HG03060 (cell line): ENCODE data around the gene SLC38A10.

ENCODE experiments used
- ATAC-seq: cut with Tn5 transposase; IDR thresholded peaks from one replicate; pipeline ENCODE4 v1.9.1; 2021; ENCODE audit warnings: low read depth, moderate number of reproducible peaks; ENCODE audit not compliant: unreplicated experiment

SLC38A10 gene

DNA sequence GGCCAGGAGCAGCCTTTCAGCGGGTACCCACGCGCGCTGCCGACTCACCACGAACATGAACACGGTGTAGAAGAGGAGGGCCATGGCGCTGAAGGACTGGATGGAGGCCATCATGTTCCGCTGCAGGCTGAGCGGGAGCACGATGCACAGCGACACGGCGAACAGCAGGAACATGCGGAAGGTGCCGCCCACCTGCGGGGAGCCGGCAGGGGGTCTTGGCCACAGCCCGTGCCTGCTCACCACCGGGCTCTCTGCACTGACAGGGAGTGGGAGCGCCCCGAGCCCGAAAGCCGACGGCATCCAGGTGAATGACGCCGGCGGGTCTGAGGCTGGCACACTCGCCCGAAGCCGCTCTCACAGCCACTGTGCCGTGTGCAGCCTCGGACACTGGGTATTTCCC lies 13.0 kb downstream of the SLC38A10 start:
- no peak for ATAC-seq

DNA sequence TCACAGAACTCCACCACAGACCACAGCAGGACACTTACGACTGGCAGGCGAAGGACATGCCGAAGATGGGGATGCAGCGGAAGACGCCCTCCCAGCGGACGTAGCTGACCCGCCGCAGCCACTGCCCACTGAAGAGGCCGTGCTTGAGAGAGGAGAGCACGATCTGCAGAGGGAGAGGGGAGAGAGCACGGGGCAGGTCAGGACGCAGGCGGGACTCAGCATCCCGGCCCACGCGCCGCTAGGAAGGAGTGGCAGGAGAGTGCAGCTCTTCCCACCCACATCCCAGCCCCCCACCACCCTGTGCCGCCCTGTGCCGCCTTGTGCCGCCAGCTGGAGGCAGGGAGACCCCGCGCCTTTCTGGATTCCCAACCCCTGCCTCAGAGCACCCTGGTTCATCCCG lies 14.5 kb downstream of the SLC38A10 start:
- ATAC-seq: no peak

- ATAC-seq: no peak
Observed at GRCh38 chr17:81279278-81280275, 15.5 kb downstream of the SLC38A10 start.

DNA sequence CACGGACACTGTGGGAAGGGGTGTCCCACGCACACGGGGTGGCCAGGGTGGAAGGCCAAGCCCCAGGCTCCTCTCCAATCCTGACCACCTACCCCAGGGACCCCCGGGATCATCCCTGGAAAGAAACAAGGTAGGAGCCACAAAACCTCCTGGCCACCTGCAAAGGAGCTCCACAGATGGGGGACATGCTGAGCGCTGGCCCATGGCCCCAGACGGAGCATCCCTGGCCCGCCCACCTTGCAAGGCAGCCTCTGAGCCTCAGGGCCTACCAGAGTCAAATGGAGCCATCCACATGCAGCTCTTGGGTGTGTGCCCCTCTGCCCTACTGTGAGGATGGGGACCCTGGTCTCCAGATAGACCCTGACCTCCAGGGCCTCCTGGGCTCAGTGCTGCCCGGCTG lies 16.3 kb downstream of the SLC38A10 start:
- no peak for ATAC-seq

DNA sequence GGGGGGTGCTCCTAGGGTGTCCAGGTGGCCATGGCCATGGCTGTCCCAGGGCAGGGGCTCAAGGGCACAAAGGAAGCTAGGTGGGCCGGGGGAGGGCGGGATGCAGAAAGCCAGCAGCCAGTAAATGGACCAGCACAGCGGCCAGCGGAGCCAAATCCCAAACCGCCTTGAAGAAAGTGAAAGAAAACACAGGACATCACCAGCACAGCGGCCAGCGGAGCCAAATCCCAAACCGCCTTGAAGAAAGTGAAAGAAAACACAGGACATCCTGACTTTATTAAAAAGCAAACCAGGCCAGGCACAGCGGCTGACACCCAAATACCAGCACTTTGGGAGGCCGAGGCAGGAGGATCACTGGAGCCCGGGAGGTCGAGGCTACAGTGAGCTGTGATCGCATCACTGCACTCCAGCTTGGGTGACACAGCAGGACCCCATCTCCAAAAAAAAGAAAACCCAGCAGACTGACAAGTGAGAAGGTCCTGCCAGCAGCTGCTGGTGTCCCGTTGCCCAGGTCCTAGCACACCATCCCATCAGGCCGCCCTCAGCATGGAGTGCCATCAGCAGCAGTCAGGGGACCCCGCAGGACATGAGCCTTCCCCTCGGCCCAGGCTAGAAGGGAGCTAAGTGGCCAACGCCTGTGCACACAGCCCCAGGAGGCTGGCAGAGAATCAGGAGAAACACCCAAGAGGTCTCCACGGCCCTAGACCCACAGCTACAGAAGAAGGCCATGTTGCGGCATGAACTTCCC lies 17.0 kb downstream of the SLC38A10 start:
- no peak for ATAC-seq

- ATAC-seq: no peak
Observed at GRCh38 chr17:81277421-81277820, 17.7 kb downstream of the SLC38A10 start.

- no peak for ATAC-seq
Observed at GRCh38 chr17:81276781-81277180, 18.3 kb downstream of the SLC38A10 start.

GRCh38 chr17:81274471-81274855 lies 20.6 kb downstream of the SLC38A10 start:
- no peak for ATAC-seq

DNA sequence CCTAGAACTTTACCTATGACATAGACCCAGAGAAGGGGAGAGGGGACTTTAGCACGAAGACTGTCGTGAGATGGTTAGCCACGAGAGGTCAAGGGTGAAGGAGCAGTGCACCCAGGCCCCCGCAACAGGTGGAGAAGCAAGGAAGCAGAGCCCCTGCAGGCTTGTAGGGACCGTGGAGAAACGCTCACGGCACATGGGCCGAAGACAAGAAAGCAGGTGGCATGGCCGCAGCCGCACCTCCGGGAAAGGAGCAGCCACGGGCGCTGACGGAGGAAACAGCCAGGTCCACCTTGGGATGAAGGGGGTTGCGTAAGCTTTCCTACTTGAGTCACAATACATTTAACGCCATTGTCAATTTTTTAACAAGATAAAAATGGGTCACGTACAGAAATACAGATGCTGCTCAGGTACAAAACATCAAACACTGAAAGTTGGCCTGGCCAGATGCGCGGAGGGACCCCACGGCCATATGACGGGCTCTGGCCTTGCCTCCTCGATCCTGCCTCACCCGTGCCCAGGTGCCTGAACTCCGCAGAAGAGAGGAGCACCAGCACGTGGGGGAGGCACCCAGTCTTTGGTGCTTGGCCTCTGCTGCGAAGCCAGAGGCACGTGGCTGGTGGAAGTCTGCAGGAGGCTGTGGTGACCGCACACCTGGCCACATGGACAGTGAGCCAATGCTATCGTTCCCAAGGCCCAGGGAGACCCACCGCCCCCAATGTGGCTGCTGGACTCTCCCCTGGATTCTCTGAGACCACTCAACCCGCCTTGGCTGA lies 21.2 kb downstream of the SLC38A10 start:
- no peak for ATAC-seq

DNA sequence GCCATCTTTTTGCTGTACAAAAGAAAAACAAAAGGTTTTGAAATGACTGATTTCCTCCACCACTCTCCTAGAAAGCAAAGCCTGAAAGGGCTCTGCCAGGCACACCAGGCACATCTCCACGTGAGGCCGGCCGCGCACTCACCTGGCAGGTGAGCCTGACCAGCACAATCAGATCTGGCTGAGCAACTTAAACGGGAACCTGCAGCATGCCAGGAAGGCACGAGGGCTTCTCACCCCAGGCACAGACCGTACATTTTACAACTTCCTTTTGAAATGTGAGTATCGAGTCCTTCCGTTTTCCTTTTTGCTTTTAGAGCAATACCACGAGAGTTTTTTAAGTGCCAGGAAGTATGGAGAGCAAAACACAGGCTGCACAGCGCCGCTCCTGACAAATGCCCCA lies 22.5 kb downstream of the SLC38A10 start:
- no peak for ATAC-seq

DNA sequence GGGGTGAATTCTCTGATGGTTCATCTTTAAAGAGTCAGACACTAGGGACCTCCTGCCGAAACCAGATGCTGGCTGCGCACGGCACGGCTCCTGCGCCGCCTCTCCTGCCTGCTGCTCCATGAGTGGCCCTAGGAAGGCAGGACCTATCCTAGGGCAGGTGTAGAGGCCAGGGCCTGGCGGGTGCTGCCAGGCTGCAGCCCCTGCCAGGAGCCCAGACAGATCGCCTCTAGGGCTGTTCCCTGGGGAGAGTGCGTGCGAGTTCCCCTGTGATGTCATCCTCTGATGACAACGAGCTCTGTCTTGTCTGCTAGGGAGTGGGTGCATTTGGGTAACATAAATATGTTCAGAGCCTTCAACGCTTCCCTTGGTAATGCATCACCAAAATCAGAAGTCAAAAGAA lies 23.9 kb downstream of the SLC38A10 start:
- ATAC-seq: no peak

DNA sequence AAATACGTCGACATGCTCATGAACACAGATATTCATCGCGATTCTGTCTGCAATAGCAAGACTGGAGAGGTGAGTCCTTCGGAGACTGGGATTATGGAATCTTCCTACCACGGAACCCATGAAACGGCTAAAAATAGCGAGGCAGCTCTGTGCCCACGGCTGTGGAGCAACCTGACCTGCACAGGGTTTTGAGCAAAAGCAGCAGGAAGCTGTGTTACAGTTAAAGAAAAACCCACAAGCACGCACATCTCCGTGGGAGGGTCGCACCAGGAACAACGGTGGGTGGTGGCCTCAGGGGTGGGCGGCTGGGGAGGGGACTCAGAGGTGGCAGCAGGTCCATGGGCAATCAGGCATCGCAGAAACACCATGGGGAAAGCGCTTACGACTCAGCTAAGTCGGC lies 24.8 kb downstream of the SLC38A10 start:
- ATAC-seq: no peak

- ATAC-seq: no peak
Observed at GRCh38 chr17:81267390-81268067, 27.6 kb downstream of the SLC38A10 start.

DNA sequence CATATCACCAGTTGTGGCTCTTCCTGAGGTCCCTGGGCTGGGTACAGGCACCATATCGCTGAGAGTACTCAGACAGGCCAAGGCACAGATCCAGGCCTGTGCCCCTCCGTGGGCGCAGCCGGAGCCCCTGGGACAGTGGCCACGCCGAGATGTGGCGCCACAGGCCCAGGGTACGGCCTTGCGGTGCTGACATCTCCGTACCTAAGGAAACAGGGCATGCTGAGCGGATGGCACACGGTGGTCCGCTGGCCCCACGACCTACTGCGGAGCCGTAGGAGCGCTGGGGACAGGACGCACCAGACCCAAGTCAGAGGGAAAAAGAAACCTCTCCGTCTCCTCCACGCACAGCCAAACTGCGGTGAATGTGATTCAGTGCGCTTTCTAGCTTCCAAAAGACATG lies 29.5 kb downstream of the SLC38A10 start:
- no peak for ATAC-seq

- ATAC-seq: no peak
Observed at GRCh38 chr17:81264640-81265039, 30.5 kb downstream of the SLC38A10 start.

DNA sequence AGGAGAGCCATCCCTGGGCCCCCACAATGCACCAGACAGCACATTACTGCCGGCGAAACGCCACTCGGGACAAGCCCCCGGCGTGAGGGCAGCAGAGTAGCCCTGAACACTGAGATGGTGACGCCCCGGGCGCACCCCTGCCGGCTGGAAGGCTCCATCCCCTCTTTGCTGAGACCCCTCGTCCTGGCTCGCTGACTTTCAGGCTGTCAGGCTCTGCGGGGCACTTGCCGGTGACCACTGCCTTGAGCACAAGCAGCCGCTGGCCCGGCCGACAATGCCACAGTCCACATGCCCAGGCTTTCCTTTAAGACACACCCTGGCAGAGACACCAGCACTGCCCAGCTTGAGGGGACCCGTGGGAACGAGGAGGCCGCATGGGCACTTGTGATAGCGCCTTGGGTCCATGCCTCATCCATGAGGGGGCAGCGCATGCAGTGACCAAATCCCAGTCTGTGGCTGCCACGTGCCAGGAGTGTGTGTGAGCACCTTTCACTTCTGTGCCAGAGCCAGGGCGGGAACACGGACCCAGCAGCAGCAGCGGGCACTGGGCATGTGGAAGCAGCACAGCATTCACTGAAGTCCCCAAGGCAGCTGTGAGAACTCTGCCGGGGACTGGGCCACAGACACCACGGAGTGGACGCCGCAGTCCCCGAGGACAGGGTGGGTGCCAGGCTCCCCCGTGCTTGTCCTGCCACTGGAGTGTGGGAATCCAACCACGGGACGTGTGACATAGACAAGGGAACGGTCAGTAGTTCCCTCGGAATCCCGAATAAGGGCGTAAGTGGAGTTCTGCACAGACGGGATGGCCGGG lies 31.5 kb downstream of the SLC38A10 start:
- no peak for ATAC-seq

GRCh38 chr17:81261582-81262336 lies 33.3 kb downstream of the SLC38A10 start:
- no peak for ATAC-seq

- no peak for ATAC-seq
Observed at GRCh38 chr17:81261096-81261495, 34.0 kb downstream of the SLC38A10 start.

DNA sequence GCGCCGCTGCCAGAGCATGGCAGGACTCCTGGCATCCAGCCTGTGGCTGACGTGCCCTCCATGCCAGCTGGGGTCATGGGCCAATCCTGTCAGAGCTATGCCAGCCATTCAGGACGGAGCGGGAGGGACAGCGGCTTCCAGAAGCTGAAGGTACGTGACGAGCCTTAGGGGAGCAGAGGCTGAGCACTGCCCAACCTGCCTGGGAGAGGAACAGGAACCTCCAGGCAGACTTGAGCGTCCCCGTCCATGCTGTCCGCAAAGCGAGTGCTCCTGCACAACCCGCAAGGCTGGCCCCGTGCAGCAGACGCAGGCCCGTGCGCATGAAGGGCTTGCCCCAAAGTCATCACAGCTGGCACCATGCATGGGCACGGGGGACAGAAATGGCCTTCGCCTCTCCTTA lies 34.5 kb downstream of the SLC38A10 start:
- ATAC-seq: no peak
